ENCODE measurements around the gene IFNAR1. TPM values are rescaled to one million over a fixed set of nuclear protein-coding genes. Genes with fewer than 3 reads are reported as not detected.

Gene IFNAR1
- total RNA-seq, 1 donor from 2014 or later: 64.5 TPM

- intact Hi-C loops (cut with DNase I): no loop called here
- Histone ChIP-seq H3K9me3 (peaks cover 20% of the 10 kb centered on the region), H3K27ac (no peak overlapping the region), H3K4me3 (no peak overlapping the region), H3K4me1 (no peaks in the 10 kb centered on the region), H3K36me3 (no peaks in the 10 kb centered on the region), H3K27me3 (ENCODE audit: low read depth) (no peaks in the 10 kb centered on the region)
- TF ChIP-seq CTCF (IDR thresholded peaks at IDR 0.05): no peak
- no peak for DNase-seq
- ATAC-seq: no peak
Measured at GRCh38 chr21:33368124-33368523, 43.4 kb downstream of the IFNAR1 start.

GRCh38 chr21:33368576-33368975, 43.8 kb downstream of the IFNAR1 start:
- peaks cover 20% of the 10 kb centered on the region for H3K9me3 ChIP-seq
- no peak for ATAC-seq
- no peaks in the 10 kb centered on the region for H3K27me3 ChIP-seq (ENCODE audit: low read depth)
- intact Hi-C loops (cut with DNase I): no loop called here
- peaks cover 4% of the 10 kb centered on the region for H3K4me1 ChIP-seq
- no peak for DNase-seq
- no peak for TF ChIP-seq CTCF (IDR thresholded peaks at IDR 0.05)
- no peaks in the 10 kb centered on the region for H3K36me3 ChIP-seq
- no peak overlapping the region for H3K4me3 ChIP-seq
- H3K27ac ChIP-seq: no peak overlapping the region

- H3K27ac ChIP-seq: no peak overlapping the region
- H3K4me1 ChIP-seq: peaks cover 14% of the 10 kb centered on the region
- no peak for TF ChIP-seq CTCF (IDR thresholded peaks at IDR 0.05)
- H3K4me3 ChIP-seq: no peak overlapping the region
- intact Hi-C loops (cut with DNase I): no loop called here
- H3K9me3 ChIP-seq: peaks cover 20% of the 10 kb centered on the region
- ATAC-seq (no peak), DNase-seq (no peak)
- H3K36me3 ChIP-seq: no peaks in the 10 kb centered on the region
- H3K27me3 ChIP-seq (ENCODE audit: low read depth): no peaks in the 10 kb centered on the region
Measured at GRCh38 chr21:33369586-33369985, 44.8 kb downstream of the IFNAR1 start.

GRCh38 chr21:33370305-33370704, 45.5 kb downstream of the IFNAR1 start:
- peaks cover 21% of the 10 kb centered on the region for H3K4me1 ChIP-seq
- no peaks in the 10 kb centered on the region for H3K27me3 ChIP-seq (ENCODE audit: low read depth)
- ATAC-seq (no peak), DNase-seq (no peak)
- H3K36me3 ChIP-seq: no peaks in the 10 kb centered on the region
- no peak overlapping the region for H3K4me3 ChIP-seq
- TF ChIP-seq CTCF (IDR thresholded peaks at IDR 0.05): no peak
- peaks cover 20% of the 10 kb centered on the region for H3K9me3 ChIP-seq
- intact Hi-C loops (cut with DNase I): no loop called here
- no peak overlapping the region for H3K27ac ChIP-seq

GRCh38 chr21:33371366-33371765, 46.6 kb downstream of the IFNAR1 start:
- H3K27ac ChIP-seq: no peak overlapping the region
- ATAC-seq: no peak
- intact Hi-C loops (cut with DNase I): no loop called here

More at GRCh38 chr21:33371366-33371765, 46.6 kb downstream of the IFNAR1 start:
- Histone ChIP-seq H3K27me3 (ENCODE audit: low read depth) (no peaks in the 10 kb centered on the region), H3K4me1 (peaks cover 22% of the 10 kb centered on the region), H3K9me3 (peaks cover 20% of the 10 kb centered on the region), H3K4me3 (no peak overlapping the region), H3K36me3 (no peaks in the 10 kb centered on the region)
- TF ChIP-seq CTCF (IDR thresholded peaks at IDR 0.05): no peak
- no peak for DNase-seq

Measured in lower lobe of right lung (tissue), 2 donors.